IPS DF 4.7 (cell line): ENCODE results near the gene IGFLR1.

ENCODE experiments used
- DNase-seq: peaks from one replicate; pipeline ENCODE4 v3.0.0-alpha.2; 2013; ENCODE audit warnings: low spot score; ENCODE audit errors: extremely low read depth

IGFLR1 gene

GRCh38 chr19:35755550-35756376 is 13.5 kb upstream of the IGFLR1 start:
- DNase-seq = no peak

- no peak for DNase-seq
Observed at GRCh38 chr19:35755131-35755549, 12.9 kb upstream of the IGFLR1 start.

GRCh38 chr19:35754370-35755130 is 12.3 kb upstream of the IGFLR1 start:
- DNase-seq = no peak

- no peak for DNase-seq
Observed at GRCh38 chr19:35753634-35754369, 11.6 kb upstream of the IGFLR1 start.

- no peak for DNase-seq
Observed at GRCh38 chr19:35752746-35753350, 10.6 kb upstream of the IGFLR1 start.

- DNase-seq = no peak
Observed at GRCh38 chr19:35751839-35752745, 9.8 kb upstream of the IGFLR1 start.

GRCh38 chr19:35750167-35750566 is 7.9 kb upstream of the IGFLR1 start:
- no peak for DNase-seq

GRCh38 chr19:35748106-35749020 is 6.1 kb upstream of the IGFLR1 start, which contains the start of gene LIN37:
Gene LIN37 (plus strand): TSS chr19:35748576. CDS start chr19:35748725, 149 bp downstream.
- DNase-seq = peak; percentile 99

- no peak for DNase-seq
Observed at GRCh38 chr19:35746531-35746930, 4.3 kb upstream of the IGFLR1 start.

GRCh38 chr19:35746087-35746462 is 3.8 kb upstream of the IGFLR1 start:
- no peak for DNase-seq

GRCh38 chr19:35745328-35746086 is 3.3 kb upstream of the IGFLR1 start, which contains the start of the genes PSENEN and U2AF1L4:
Gene PSENEN (plus strand): TSS chr19:35745651. CDS start chr19:35745931, 280 bp downstream.
Gene U2AF1L4 (minus strand): TSS chr19:35745418. CDS start chr19:35745391, 27 bp downstream.
- peak; percentile 97 for DNase-seq

- no peak for DNase-seq
Observed at GRCh38 chr19:35744430-35745327, 2.4 kb upstream of the IGFLR1 start.

GRCh38 chr19:35743640-35744429 is 1.6 kb upstream of the IGFLR1 start:
- no peak for DNase-seq

GRCh38 chr19:35741203-35741515 is 1.1 kb downstream of the IGFLR1 start:
- no peak for DNase-seq

- no peak for DNase-seq
Observed at GRCh38 chr19:35740423-35741202, 1.6 kb downstream of the IGFLR1 start.

GRCh38 chr19:35740108-35740422 is 2.2 kb downstream of the IGFLR1 start:
- no peak for DNase-seq
